AG09319 (cell line): ENCODE data around the gene REV3L.
A peak's percentile ranks its signal among the peaks of the same experiment; 100 is the strongest.

ENCODE experiments used
- DNase-seq: peaks from one replicate; pipeline ENCODE4 v3.0.0-alpha.2; 2010; ENCODE audit warnings: low read depth; ENCODE audit errors: extremely low read depth
- CTCF ChIP-seq: IDR thresholded peaks from 2 replicates; pipeline ENCODE4 v1.5.1; 2011; ENCODE audit warnings: low read depth, mild to moderate bottlenecking, inconsistent platforms, low read length, moderate library complexity

Gene REV3L

GRCh38 chr6:111487661-111488060, 4.6 kb upstream of the REV3L start:
- DNase-seq = no peak
- no peak for TF ChIP-seq CTCF

- no peak for TF ChIP-seq CTCF
- DNase-seq = no peak
Observed at GRCh38 chr6:111486921-111487320, 3.9 kb upstream of the REV3L start.

GRCh38 chr6:111486475-111486874, 3.5 kb upstream of the REV3L start:
- no peak for DNase-seq
- no peak for TF ChIP-seq CTCF

GRCh38 chr6:111485342-111485741, 2.3 kb upstream of the REV3L start:
- no peak for TF ChIP-seq CTCF

GRCh38 chr6:111484633-111484930, 1.6 kb upstream of the REV3L start:
- DNase-seq = no peak
- TF ChIP-seq CTCF = no peak

More at GRCh38 chr6:111485342-111485741, 2.3 kb upstream of the REV3L start:
- DNase-seq = no peak

GRCh38 chr6:111483736-111484632, 966 bp upstream of the REV3L start:
- DNase-seq = peak; percentile 97
- no peak for TF ChIP-seq CTCF

GRCh38 chr6:111482188-111482958, 645 bp downstream of the REV3L start:
- no peak for TF ChIP-seq CTCF
- no peak for DNase-seq
